Glomerular visceral epithelial cell (primary cell): Measurements from ENCODE around the gene SCAMP1.

Experiments
- DNase-seq: peaks from one replicate; pipeline ENCODE4 v3.0.0-alpha.2; 2016; ENCODE audit errors: extremely low spot score

Gene SCAMP1

DNA sequence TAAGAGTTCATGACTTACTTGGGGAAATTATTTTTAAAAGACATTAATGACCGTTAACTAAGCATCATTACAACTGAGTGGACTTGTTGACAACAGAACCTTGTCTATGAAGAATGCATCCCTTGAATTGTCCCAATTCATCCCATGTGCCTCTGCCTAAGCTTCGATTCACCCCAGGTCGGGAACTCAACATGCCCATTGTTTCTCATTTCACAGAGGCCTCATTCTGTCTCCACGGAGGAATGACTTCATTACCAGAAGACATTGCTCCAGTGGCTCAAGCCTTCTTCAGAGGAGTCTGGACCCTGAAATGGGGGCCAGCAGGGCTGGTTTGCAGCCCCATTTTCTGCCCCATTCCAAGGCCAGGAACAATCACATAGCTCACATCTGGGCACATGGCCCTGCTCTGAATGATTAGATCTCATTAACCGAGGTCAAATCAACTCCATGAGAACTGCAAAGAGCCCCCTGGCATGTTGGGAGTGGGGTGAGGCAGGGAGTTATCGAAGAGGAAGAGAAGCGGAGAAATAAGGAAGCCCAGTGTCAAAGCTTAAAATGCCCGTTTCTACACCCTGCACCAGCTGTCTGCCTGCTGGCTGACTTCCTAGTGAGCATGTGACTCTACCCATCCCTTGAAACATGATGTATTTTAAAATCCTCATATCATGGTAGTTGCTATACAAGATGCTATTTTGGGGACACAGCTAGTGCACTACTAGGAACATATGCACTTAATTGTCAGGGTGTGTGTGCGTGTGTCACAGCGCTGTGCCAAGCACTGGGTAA lies 150.9 kb downstream of the SCAMP1 start:
- no peak for DNase-seq

DNA sequence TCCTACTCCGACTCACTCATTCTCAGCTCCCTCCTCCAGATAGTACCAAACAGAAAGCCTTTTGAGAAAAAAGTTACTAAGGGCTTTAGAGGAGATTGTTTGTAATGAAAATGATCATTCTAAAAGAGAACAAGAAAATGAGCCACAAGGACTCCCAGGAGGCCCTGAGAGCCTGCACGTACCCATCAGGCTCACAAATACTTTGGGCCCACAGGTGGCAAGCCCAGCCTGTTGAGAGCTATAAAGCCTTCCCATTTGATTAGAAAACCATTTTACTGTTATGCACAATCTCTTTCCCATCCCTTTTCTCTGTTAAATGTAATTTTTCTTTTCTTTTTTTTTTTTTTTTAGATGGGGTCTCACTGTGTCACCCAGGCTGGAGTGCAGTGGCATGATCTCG lies 152.0 kb downstream of the SCAMP1 start:
- DNase-seq: no peak

DNA sequence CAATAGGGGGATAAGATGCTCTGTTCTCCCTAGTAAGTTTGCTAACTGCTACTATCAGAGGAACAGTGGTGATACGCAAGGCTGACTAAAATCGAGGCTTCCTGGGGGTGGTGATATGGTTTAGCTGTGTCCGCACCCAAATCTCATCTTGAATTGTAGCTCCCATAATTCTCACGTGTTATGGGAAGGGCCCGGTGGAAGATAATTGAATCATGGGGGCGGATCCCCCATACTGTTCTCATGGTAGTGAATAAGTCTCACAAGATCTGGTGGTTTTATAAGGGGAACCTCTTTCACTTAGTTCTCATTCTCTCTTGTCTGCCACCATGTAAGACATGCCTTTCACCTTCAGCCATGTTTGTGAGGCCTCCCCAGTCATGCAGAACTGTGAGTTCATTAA lies 153.0 kb downstream of the SCAMP1 start:
- DNase-seq: no peak

DNA sequence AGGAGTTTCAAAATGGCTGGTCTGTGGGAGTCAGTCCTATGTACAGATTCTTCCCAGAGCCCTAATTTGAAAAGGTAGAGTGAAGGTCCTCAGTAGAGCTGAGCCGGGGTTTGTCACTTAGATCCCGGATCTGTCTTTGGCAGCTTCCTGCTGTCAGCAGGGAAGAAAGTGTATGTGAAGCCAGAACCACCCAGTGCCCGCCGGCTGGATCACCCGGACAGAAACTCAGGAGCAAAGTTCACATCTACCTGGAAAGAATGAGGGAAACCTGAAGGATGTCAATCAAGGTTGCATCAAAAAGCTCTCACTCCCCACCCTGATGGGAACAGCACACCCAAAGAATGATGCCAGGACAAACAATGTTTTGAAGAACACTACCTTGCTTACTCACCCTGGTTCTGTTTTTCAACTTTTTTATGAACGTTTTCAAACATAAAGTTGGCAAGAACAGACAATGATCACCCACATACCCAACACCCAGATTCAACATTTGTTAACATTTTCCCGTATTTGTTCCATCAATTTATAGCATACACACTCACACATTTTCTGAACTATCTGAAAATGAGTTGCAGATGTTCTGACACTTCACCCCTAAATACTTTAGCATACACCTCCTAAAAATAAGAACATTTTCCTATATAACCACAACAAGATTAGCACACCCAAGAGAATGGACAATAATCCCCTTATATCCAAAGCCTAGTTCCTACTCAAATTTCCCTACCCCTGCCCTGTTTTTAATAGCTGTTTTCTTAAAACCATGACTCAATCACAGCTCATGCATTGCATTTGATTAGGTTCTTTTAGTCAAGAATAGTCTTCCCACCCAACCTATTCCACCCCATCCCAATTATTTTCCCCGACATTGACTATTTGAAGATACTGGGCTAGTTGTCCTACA lies 154.3 kb downstream of the SCAMP1 start:
- no peak for DNase-seq

DNA sequence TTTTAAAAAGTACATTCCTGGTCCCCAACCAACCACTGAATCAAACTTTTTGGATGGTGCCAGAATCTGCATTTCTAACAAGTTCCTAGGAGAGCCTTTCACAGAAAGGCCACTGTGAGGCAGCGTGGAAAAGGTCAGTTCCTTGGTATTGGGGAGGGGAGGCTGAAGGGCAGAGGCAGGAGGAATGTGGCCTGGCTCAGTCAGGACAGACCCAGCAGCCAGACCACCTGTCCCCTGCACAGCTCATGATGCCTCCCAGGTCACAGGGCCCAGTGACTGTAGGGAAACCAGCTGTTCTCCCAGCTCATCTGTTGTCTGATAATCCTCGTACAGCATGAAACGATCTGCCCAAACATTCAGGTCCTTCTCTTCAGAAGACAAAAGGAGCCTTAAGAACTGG lies 155.3 kb downstream of the SCAMP1 start:
- no peak for DNase-seq

DNA sequence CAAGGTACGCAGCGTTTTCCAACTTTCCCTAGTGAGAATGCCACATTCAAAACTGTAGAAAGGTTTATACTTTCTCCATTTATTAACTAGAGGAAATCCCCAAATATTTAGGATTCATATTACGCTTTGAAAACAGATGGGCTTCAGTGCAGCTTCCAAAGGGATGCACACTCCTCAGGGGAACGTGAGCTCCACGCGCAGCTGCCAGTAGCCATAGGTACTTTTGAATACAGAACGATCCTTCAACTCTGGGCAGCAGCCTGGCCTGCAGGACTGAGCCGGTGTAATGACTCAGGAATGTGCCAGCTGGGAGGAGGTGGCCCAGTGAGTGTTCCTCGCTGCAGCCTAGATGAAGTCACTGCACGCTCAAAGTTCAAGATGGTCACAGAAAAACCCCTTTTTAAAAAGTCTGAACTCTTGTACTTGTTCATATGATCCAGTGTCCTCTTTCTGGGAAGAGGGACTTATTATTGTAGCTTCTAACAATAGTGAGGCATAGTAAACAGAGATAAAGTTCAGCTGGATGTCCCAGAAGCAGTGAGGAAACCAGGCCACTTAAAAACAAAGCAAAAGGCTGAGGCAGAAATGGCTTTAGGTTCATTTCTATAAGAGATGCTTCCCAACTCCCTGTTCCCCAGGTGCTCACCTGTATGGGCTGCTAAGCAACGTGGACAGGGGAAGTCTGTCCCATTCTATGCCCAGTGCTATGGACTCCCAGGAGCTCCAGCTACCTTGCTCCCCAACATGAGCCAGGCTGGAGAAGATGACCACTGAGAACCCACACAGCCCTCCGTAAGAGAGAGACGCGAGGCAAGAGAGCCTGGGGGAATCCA lies 158.2 kb downstream of the SCAMP1 start:
- DNase-seq: peak; percentile 93

DNA sequence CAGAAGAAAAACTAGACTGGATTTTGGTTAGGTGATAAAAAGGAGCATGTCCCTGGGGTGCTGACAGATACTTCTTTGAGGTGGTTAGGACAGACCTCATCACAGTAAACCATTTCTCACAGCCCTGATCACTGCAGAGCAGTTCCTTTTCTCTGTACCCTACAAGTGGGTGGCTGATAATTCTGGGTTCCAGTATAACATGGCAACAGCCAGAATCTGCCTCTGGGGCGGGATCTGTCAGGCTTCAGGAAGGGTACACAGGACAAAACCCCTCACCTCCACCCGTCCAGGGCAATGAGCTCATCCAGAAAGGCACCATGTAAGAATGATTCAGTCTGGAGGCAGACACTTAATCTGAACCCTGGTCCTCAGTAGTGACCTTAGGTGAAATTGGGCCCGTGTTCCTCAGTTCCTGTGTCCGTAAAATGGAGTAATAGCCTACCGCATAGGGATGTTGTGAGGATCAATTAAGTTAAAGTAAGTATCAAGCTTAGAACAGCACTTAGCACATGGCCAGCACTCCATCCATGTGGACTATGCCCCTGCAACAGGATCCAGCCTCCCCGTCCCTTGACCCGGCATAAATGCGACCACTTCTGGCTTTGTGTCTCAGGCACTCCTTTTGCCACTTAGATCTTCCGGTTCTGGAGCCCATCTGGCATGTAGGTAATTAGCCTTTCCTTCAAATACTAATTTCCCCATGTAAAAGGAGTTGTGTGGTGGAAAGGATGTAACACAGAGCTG lies 159.0 kb downstream of the SCAMP1 start:
- no peak for DNase-seq

DNA sequence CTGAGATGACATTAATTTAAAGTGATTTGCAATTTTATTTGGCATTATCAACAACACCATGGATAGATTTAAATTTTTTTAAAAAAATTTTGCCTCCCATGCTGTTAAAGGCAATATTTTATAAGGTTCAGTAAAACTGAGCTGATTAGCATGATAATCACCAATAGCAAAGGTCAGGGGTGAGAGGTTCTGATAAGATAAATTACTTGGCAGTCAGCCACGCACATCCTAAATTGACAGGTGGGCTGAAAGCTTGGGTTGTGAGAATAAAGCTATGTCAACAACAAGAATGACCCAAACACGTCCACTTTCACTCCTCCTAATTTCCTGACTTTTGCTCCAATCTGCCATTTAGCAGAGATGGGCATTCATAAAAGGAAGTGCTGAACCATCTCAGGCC lies 161.0 kb downstream of the SCAMP1 start:
- no peak for DNase-seq

DNA sequence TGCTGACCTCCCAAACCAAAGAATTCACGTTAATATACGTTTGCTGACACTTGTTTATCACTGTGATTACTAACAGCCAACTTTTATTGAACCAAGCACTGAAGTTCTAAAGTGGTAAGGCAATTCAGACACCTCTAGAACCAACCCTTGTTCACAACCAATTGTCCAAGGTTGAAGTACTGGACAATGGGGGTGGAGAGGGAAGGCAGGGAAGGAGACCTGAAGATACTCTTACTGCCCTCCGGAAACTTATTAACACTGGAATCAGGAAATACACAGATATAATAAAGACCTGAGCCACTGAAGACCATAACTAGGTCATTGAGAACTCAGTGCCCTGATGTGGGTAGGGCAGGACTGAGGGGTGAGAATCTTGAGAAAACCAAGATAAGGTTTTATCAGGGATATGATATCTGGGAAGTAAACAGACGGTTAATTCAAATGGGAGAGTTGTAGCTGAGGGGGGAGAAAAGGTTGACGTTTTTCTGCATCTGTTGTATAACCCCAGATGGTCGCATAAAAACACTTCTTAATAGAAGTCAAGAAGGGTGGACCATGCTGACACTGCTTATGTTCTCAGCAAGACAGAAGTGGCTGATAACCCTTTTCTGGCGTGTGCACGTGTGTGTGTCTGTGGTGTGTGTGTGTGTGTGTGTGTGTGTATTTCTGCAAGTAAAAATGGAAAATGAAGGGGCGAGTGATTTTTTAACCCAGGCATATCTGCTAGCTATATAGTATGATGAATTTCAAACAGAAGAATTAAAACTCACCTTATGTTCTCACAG lies 162.3 kb downstream of the SCAMP1 start:
- DNase-seq: no peak

DNA sequence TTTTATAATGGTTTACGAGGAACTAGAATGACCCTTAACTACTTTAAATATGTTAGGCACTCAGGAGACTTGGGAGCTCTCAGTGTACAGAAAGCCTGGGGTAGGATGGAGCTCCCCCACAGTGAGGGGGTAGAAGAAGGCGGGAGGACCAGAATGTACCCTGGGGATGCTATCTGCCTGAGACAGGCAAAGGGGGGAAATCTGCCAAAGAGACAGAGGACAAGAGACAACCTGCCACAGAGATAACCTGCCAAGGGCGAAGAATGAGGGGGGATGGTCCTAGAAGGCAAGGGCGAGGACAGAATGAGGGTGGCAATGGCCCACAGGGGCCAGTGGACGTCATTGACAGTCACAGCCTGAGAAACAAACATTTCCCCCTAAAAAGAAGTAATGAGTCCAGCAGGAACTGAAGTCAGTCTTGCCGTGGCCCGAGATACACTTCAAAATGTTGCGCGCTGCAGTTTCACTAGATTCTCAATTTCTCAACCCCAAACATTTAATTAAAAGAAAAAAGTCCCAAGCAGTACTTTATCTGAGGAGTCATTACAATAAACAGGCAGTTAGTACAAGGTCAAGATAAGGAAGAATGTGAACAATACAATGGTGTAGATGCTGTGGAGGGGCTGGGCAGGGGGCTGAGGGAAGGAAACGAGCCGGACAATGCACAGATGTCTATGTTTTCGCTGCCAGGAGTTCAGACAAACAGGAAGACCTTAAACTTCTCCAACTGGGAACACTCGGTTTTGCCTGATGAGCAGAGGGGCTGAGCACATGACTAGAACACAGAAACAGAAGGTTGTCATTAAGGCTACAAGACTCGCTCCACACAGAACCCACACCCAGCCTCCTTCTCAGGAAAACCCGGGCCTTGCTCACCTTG lies 163.1 kb downstream of the SCAMP1 start:
- DNase-seq: no peak

DNA sequence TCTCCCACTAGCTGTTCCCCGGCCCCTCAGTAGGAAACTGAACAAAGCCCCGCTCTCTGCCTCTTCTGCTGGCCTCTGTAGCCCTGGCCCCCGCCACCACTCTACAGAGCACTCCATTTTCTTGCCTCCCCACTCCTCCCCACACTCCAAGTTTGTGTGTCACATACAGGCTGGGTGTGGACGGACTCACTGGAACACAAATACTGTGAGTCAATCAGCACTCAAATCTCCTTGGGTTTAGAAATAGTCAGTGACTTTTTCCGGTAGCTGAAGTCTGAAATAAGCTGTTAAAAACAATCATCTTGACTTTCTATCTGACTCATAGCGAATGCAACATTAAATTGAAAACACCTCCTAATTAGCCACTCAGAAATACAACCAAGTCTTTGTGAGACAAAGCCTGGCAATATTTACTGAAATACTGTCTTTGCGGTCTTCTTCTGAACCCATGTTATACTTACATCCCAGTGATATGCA lies 165.7 kb downstream of the SCAMP1 start:
- no peak for DNase-seq

DNA sequence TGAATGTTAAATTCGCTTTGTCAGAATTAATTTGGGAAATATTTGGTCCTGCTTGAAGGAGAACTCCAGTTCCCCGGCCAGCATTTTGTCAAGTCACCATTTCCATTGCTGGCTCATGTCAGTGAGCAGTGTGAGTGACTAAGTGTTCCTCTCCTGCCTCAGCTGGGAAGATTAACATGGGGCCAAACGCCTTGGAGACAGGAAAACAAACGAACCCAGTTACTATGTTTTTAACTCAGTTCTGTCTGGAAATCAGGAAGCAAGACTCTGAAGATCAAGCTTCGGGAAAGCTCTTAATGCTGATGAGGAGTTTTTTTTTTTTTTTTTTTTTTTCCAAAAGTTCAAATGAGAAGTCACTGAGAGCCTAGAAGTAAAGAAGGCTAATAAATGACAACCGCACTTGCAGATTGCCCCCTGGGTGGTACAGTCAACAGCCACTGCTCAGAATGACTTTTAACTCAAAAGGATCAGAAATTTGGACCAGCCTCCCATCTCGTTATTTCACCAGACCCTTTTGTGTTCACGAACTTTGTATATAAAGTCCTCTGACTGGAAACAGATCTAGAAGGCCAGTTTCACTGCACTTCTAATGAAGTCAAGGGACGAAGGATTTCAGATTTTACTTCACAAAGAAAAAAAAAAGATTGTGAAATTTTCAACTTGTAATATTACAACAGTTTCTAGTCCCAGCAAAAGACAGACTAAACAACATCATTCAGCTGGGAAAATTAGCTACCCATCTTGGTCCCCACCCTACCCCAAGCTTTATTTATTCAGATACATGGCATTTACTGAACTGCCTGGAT lies 166.8 kb downstream of the SCAMP1 start:
- peak; percentile 91 for DNase-seq

DNA sequence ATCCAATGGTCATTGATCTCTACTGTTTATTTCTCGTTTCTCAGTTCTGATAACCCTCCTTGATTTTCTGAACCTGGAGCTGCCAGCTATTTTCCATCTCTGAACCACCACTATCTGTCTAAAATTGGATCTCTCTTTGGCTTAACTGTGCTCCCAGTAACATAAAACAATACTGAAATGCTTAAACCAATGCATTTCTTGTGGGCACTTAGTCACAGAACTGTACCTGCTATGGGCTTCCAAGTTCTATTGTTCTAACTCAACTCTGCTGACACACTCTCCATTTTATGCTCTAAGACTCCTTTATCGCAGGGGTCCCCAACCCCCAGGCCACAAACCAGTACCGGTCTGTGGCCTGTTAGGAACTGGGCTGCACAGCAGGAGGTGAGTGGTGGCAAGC lies 167.5 kb downstream of the SCAMP1 start:
- no peak for DNase-seq
